GM12873 (cell line): ENCODE results near the gene MAPRE3.

Experiments
- TF ChIP-seq, protein P1 (sequence below): IDR thresholded peaks from 2 replicates; pipeline ENCODE4 v1.5.1; 2012; ENCODE audit warnings: low read depth, mild to moderate bottlenecking, moderate library complexity, low read length, control low read depth; ENCODE audit not compliant: insufficient read depth; ENCODE audit errors: missing control alignments

The MAPRE3 gene

DNA sequence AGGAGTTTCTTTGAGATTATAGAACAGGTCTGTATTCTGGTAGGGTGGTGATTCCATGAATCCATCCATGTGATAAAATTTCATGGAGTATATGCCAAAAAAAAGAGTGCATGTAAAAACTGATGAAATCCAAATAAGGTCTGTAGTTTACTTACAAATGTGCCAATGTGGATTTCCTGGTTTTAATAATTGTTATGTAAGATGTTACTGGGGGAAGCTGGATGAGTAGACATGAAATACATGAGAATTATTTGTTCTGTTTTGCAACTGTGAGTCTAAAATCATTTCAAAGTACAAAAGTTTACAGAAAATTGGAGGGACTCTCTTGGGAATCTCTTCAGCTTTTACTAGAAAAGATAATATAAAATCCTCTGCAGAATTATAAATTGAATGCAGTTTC lies 38.6 kb downstream of the MAPRE3 start:
- TF ChIP-seq, protein P1, sequence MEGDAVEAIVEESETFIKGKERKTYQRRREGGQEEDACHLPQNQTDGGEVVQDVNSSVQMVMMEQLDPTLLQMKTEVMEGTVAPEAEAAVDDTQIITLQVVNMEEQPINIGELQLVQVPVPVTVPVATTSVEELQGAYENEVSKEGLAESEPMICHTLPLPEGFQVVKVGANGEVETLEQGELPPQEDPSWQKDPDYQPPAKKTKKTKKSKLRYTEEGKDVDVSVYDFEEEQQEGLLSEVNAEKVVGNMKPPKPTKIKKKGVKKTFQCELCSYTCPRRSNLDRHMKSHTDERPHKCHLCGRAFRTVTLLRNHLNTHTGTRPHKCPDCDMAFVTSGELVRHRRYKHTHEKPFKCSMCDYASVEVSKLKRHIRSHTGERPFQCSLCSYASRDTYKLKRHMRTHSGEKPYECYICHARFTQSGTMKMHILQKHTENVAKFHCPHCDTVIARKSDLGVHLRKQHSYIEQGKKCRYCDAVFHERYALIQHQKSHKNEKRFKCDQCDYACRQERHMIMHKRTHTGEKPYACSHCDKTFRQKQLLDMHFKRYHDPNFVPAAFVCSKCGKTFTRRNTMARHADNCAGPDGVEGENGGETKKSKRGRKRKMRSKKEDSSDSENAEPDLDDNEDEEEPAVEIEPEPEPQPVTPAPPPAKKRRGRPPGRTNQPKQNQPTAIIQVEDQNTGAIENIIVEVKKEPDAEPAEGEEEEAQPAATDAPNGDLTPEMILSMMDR, result no peak

DNA sequence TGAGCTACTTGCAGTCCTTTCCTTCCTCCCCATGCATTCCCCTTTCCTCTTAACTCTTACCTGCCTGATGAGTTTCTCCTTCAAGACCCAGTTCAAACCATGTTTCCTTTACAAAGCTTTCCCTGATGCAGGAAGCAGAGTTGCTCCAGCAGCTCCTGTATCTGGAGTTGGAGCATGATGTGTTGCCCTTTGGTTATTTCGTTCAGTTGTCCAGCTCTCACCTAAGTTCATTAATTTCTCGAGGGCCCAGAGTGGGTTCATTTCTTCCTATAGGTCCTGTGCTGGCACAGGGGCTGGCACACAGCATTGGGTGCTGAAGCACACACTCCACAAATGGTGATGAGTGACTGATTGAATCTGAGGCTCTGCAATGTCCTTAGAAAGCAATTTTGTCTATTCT lies 39.3 kb downstream of the MAPRE3 start:
- TF ChIP-seq, protein P1, result no peak

DNA sequence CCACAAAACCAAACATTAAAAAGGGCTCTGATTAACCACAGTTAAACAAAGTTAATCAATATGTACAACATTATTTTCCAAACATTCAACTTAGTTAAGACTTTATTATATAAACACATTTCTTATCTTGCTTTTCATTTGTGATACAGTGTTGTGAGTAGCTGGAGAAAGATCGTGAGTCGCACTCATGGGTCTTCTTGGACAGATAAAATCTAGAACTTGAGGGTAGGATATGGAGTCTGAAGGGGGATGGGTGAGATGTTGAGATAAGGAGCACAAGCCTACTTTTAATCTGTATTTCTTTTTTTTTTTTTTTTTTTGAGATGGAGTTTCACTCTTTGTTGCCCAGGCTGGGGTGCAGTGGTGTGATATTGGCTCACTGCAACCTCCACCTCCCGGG lies 39.7 kb downstream of the MAPRE3 start:
- TF ChIP-seq, protein P1, result no peak

DNA sequence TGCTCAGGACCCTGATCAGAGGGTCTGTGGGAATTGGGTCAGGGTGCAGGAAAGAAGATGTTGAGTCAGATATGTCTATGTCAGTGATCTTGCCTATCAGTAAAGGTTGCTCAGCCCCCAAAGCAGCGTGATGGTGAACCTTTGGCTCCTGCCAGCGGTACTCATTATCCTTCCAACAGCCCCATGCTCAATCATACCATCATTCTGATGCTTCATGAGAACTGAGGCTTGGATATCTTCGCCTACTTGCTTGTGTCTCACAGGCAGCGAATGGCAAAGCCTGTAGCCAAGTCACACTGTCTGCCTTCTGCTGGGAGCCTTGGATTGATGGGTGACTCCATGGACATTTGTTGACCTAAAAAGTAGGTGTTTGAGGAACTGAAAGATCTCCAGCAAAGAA lies 43.3 kb downstream of the MAPRE3 start:
- TF ChIP-seq, protein P1, result no peak

DNA sequence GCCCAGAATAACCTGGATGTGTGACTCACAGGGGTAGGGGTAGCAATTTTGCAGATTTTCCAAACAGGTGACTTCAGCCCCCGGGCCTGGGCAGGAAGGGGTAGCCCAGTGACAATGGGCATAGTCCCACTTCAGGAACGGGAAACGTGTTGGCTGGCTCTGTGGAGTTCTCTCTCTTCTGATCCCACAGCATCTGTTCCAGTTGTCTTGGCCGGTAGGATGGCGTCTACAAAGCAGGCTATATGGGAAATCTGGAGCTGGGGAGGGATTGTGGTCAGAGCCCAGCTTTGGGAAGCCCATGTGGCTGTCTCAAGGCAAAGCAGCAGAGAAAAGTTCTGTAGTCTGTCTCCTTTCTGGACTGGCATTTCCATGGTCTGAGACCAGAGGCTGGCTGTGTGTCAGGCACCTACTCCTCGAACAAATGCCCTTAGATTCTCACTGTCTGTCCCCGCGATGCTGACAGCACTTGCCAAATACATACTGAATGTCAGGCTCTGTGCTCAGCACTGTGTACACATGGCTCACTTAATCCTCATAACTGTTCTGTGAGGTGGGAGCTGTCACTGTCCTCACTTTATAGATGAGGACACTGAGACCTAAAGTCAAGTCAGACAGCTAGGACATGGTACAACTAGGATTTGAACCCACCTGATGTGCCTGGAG lies 44.5 kb downstream of the MAPRE3 start:
- TF ChIP-seq, protein P1, result no peak

DNA sequence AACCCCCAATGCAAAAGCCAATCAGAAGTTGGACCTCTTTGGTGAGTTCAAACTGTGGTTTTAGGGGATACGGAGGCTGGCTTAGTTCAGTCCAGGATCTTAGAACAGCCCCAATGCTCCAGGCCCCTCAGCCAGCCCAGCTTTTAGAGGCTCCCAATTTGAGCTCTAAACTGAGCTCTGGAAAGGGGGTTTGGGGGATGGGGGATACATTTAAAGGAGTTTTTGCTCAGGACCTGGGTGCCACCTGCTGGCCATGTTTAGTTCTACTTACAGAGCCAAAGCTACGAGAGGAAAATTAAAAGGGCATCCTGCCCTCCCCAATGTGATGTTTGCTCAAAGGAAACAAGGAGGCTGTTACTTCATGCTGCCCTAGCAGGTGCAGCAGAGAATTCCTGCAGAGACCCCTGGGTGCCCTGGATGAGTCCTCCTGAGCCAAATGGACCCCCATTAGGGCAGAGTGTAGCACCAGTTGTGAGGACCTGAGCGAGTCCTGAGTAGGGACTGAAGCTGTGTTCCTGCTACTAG lies 46.4 kb downstream of the MAPRE3 start:
- TF ChIP-seq, protein P1, result peak; percentile 68

DNA sequence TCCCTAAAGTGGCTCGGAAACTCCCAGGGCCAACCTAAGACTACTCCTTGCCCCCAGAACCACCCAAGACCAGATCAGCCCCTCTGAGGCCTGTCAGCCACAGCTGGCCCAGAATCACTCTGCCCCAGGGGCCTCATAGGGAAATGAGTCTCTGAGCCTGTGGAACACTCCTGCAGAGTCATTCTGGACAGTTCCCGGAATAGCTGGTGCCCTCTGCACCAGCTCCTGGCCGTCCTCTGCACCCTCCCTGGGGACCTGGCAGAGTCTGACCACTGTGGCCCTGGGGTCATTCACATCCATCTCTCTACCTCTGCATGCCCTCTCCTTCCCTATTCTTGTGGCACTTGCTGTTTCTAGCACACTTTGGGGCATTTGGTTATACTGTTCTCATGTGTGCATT lies 47.7 kb downstream of the MAPRE3 start:
- TF ChIP-seq, protein P1, result no peak

DNA sequence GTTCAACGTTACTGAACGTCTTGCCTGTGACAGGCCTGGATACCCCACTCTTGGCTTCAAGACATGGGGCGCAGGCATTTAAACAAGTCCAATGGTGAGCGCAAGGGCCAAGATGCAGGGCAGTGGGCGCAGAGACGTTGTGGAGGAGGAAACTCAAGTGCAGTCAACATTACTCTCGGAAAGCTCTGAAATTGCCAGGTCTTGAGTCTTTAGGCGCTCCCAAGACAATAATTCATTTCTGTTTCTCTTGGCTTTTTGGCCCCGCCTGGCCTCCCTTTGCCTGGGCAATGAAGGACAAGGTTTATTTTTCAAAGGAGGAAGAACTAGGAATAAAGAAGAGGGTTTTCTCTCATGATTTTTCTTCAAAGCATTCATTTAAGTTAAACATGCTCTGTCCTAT lies 49.0 kb downstream of the MAPRE3 start:
- TF ChIP-seq, protein P1, result no peak
